GM12878 (cell line): Measurements from ENCODE around the gene WTAP. TPM values are rescaled to one million over a fixed set of nuclear protein-coding genes. Genes with fewer than 3 reads are reported as not detected.

Source experiments
- ATAC-seq: fragments of 200-7000 bp; cut with Tn5 transposase; 3 replicates; pipeline ENCODE4 v1.9.1; 2020; ENCODE audit warnings: mild to moderate bottlenecking, moderate library complexity
- BruUV-seq: library from RNA; stranded (reverse); fragments of 400-500 nt; replicated peaks from 2 replicates; lab custom pipeline; 2021; lab: Mats Ljungman, UMichigan
- CTCF ChIA-PET: fragments of 300-600 bp; sonication (Branson Sonifier 250); formaldehyde crosslinking; extraction: SDS; loops from one replicate; lab custom pipeline; 2021; ENCODE audit warnings: inconsistent platforms; lab: Yijun Ruan, JAX
- POLR2A ChIA-PET: fragments of 350-600 bp; formaldehyde crosslinking; extraction: SDS; loops from one replicate; lab custom pipeline; 2021; ENCODE audit warnings: inconsistent platforms; lab: Charles Lee
- RAD21 ChIA-PET: fragments of 300-600 bp; sonication (Branson Sonifier 250); formaldehyde crosslinking; loops from one replicate; lab custom pipeline; 2023; ENCODE audit warnings: antibody characterized with exemption; ENCODE audit not compliant: unreplicated experiment; lab: Charles Lee
- SMC1A ChIA-PET: fragments of 300-600 bp; sonication (Branson Sonifier 250); formaldehyde crosslinking; loops from one replicate; lab custom pipeline; 2023; ENCODE audit not compliant: unreplicated experiment, uncharacterized antibody; lab: Charles Lee
- DNase-seq: peaks from one replicate; pipeline ENCODE4 v3.0.0-alpha.2; 2011; ENCODE audit warnings: low read depth, low spot score
- FAIRE-seq: peaks from 3 replicates; lab custom pipeline; 2011; peaks lifted over from hg19 to GRCh38; lab: Jason Lieb, UNC
- H2AFZ ChIP-seq: 2 replicates; pipeline ENCODE4 v1.6.0; 2011; ENCODE audit warnings: low read depth, low read length, control low read depth; ENCODE audit not compliant: control insufficient read depth
- H3K27ac ChIP-seq: 2 replicates; pipeline ENCODE4 v1.5.1; 2011; ENCODE audit warnings: control low read depth; ENCODE audit not compliant: control insufficient read depth, insufficient read depth
- H3K27me3 ChIP-seq, 2 experiments: replicated peaks in 1 of 2; 2 replicates each; pipeline versions ENCODE4 v1.6.0 to v1.6.1; 2011; ENCODE audit warnings: low read length in 1 of 2; ENCODE audit not compliant: control insufficient read depth in 2 of 2, insufficient read depth in 2 of 2
- H3K36me3 ChIP-seq, 2 experiments: 2 replicates each; pipeline ENCODE4 v1.5.1; 2011; ENCODE audit warnings: low read length in 1 of 2; ENCODE audit not compliant: control insufficient read depth in 2 of 2, insufficient read depth in 2 of 2
- H3K4me1 ChIP-seq: 2 replicates; pipeline ENCODE4 v1.6.1; 2011; ENCODE audit warnings: mild to moderate bottlenecking, low read length, moderate library complexity, mixed read lengths; ENCODE audit not compliant: control insufficient read depth, insufficient read depth
- H3K4me2 ChIP-seq: 2 replicates; pipeline ENCODE4 v1.6.0; 2011; ENCODE audit warnings: control low read depth; ENCODE audit not compliant: control insufficient read depth, insufficient read depth
- H3K4me3 ChIP-seq: fragments of 200-600 bp; sonication (generic); 2 replicates; pipeline ENCODE4 v1.5.1; 2016
- H3K79me2 ChIP-seq: 2 replicates; pipeline ENCODE4 v1.6.0; 2011; ENCODE audit warnings: low read length; ENCODE audit not compliant: control insufficient read depth, insufficient read depth
- H3K9ac ChIP-seq: 2 replicates; pipeline ENCODE4 v1.8.0; 2011; ENCODE audit warnings: low read length, control low read depth, mixed read lengths; ENCODE audit not compliant: control insufficient read depth, insufficient read depth
- H3K9me3 ChIP-seq: replicated peaks from 3 replicates; pipeline ENCODE4 v1.5.1; 2011; ENCODE audit warnings: mild to moderate bottlenecking, low read length; ENCODE audit not compliant: control insufficient read depth, insufficient read depth
- H4K20me1 ChIP-seq: 2 replicates; pipeline ENCODE4 v1.6.0; 2011; ENCODE audit not compliant: control insufficient read depth, insufficient read depth
- BHLHE40 ChIP-seq, 2 experiments: fragments of 450-650 bp in 1 of 2; IDR thresholded peaks; 2 replicates each; pipeline ENCODE4 v1.6.1; 2011 to 2017; ENCODE audit warnings: low read depth in 2 of 2, borderline replicate concordance in 1 of 2, improper control_type of control experiment in 1 of 2, low read length in 1 of 2, mild to moderate bottlenecking in 1 of 2
- EED ChIP-seq: sonication (generic); IDR thresholded peaks from 2 replicates; pipeline ENCODE4 v1.6.1; 2016; ENCODE audit warnings: antibody characterized with exemption, low read depth
- EZH2 ChIP-seq: IDR thresholded peaks from 2 replicates; pipeline ENCODE4 v1.6.1; 2012; ENCODE audit warnings: low read depth, mild to moderate bottlenecking, control low read depth, inconsistent platforms, low read length, borderline replicate concordance; ENCODE audit not compliant: control insufficient read depth
- RBBP5 ChIP-seq: fragments of 200-600 bp; sonication (generic); conservative IDR thresholded peaks from 2 replicates; pipeline ENCODE4 v1.6.1; 2016
- SMARCA5 ChIP-seq: fragments of 450-650 bp; IDR thresholded peaks from 2 replicates; pipeline ENCODE4 v1.6.1; 2017; ENCODE audit warnings: mild to moderate bottlenecking
- STAT1 ChIP-seq: fragments of 450-650 bp; conservative IDR thresholded peaks from 2 replicates; pipeline ENCODE4 v1.6.1; 2014; ENCODE audit warnings: antibody characterized with exemption, mild to moderate bottlenecking
- YBX1 ChIP-seq: fragments of 450-650 bp; IDR thresholded peaks from 2 replicates; pipeline ENCODE4 v1.6.1; 2016; ENCODE audit warnings: antibody characterized with exemption
- YY1 ChIP-seq: IDR thresholded peaks from 2 replicates; pipeline ENCODE4 v1.6.1; 2011; ENCODE audit warnings: low read depth, mild to moderate bottlenecking, low read length
- ZNF274 ChIP-seq: IDR thresholded peaks from one replicate; pipeline ENCODE4 v1.8.0; 2011; ENCODE audit not compliant: insufficient read length, insufficient read depth
- WGBS: methylation state at CpG from one replicate; pipeline ENCODE4 v1.1.6; 2016; ENCODE audit warnings: low lambda C conversion rate; ENCODE audit not compliant: insufficient replicate concordance, insufficient coverage; ENCODE audit errors: missing lambda C conversion rate; 5-methylcytosine and 5-hydroxymethylcytosine counted together
- in situ Hi-C: fragments of 300-500 bp; cut with MboI; formaldehyde crosslinking; loops from 9 replicates; pipeline ENCODE4 v1.14.3; 2018; ENCODE audit warnings: mixed read lengths
- intact Hi-C: fragments of 100-400 bp; cut with micrococcal nuclease; formaldehyde crosslinking; loops from one replicate; pipeline ENCODE4 v1.14.2; 2022; ENCODE audit not compliant: unreplicated experiment
- polyA plus RNA-seq, 11 experiments: library from polyadenylated mRNA; depleted of rRNA in 4 of 11; unstranded in 6 of 11; stranded (reverse) in 5 of 11; fragments of >200 nt; fragmentation: Nextera tagmentation in 4 of 11; fragmentation: Illumina TruSeq in 1 of 11; extraction: Ambion mirVana in 4 of 11; extraction: Trizol in 1 of 11; gene quantifications; 1 replicate in 1 of 11; 2 replicates in 10 of 11; pipeline versions ENCODE4 v1.2.1 to v1.2.3, GENCODE V29; 2011 to 2016; ENCODE audit warnings: inconsistent platforms in 2 of 11, missing spikeins in 2 of 11, low read depth in 1 of 11
- total RNA-seq, 4 experiments: library from RNA; depleted of rRNA in 3 of 4; stranded (reverse); fragments of >200 nt in 3 of 4; fragmentation: Illumina TruSeq in 1 of 4; extraction: Trizol in 1 of 4; gene quantifications; 2 replicates each; pipeline versions ENCODE4 v1.2.1 to v1.2.3, GENCODE V29; 2013 to 2021
- TF ChIP-seq, protein P1 (sequence below): fragments of 450-650 bp; formaldehyde crosslinking; IDR thresholded peaks from 2 replicates; pipeline ENCODE4 v1.4.0; 2022; ENCODE audit warnings: mild to moderate bottlenecking, moderate library complexity
- TF ChIP-seq, protein P2 (sequence below): fragments of 150-350 bp; IDR thresholded peaks from 2 replicates; pipeline ENCODE4 v1.6.1; 2014; ENCODE audit warnings: mild to moderate bottlenecking, low read depth, low read length
- TF ChIP-seq, protein P3 (sequence below): IDR thresholded peaks from 2 replicates; pipeline ENCODE4 v1.6.1; 2012; ENCODE audit warnings: improper control_type of control experiment, low read depth, low read length; ENCODE audit not compliant: insufficient replicate concordance
- TF ChIP-seq, protein P4 (sequence below): fragments of 450-650 bp; IDR thresholded peaks from 2 replicates; pipeline ENCODE4 v1.6.1; 2014; ENCODE audit warnings: mild to moderate bottlenecking

The WTAP gene
- total and polyA plus RNA-seq, 10 of the 15 experiments (the other 5 are each of a cell fraction or from before 2014, with no cell fraction given): 38.7 to 132 (median 83.1) TPM

DNA sequence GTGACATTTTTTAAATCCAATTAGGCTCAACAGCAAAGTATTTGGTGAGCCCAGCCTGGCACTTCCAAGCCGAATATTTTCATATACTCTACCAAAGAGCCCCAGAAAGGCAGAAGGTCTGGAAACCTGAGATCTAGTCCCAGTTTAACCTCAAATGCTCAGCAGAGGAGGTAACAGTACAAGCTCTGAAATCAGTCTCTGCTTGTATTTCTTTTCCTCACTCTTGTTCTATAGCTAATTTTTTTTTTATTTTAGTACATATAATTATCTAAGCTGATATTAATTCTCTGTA lies 43.3 kb upstream of the WTAP start:
- H4K20me1 ChIP-seq: no peaks in the 10 kb centered on the region
- 93% methylated on average over 1 of the region's 1 CpG for WGBS
- FAIRE-seq: no peak

More for the DNA sequence above, 43.3 kb upstream of the WTAP start:
- ChIA-PET SMC1A (no interaction called here), POLR2A (no interaction called here), CTCF (interaction anchor here (1.2 to 1.4 kb wide), 2 partner anchors 28 to 36 kb away, joined by 3 to 4 read pairs; no protein-coding TSS in a partner anchor), RAD21 (no interaction called here)
- intact Hi-C loops: no loop called here
- H3K4me3 ChIP-seq: no peak overlapping the region
- no peaks in the 10 kb centered on the region for H3K79me2 ChIP-seq
- no peak for ATAC-seq
- no peak overlapping the region for H3K9ac ChIP-seq
- DNase-seq: no peak
- H2AFZ ChIP-seq: no peak overlapping the region
- no TSS peak for BruUV-seq
- H3K27ac ChIP-seq: no peak overlapping the region
- TF ChIP-seq EED (no peak), SMARCA5 (no peak), EZH2 (no peak), YBX1 (no peak), STAT1 (no peak), RBBP5 (no peak), YY1 (no peak), BHLHE40 (IDR thresholded peaks at IDR 0.05; ENCODE audit: borderline replicate concordance in 1 of 2, low read depth in 2 of 2, low read length in 1 of 2) (no peak), ZNF274 (no peak)
- TF ChIP-seq, protein P1, sequence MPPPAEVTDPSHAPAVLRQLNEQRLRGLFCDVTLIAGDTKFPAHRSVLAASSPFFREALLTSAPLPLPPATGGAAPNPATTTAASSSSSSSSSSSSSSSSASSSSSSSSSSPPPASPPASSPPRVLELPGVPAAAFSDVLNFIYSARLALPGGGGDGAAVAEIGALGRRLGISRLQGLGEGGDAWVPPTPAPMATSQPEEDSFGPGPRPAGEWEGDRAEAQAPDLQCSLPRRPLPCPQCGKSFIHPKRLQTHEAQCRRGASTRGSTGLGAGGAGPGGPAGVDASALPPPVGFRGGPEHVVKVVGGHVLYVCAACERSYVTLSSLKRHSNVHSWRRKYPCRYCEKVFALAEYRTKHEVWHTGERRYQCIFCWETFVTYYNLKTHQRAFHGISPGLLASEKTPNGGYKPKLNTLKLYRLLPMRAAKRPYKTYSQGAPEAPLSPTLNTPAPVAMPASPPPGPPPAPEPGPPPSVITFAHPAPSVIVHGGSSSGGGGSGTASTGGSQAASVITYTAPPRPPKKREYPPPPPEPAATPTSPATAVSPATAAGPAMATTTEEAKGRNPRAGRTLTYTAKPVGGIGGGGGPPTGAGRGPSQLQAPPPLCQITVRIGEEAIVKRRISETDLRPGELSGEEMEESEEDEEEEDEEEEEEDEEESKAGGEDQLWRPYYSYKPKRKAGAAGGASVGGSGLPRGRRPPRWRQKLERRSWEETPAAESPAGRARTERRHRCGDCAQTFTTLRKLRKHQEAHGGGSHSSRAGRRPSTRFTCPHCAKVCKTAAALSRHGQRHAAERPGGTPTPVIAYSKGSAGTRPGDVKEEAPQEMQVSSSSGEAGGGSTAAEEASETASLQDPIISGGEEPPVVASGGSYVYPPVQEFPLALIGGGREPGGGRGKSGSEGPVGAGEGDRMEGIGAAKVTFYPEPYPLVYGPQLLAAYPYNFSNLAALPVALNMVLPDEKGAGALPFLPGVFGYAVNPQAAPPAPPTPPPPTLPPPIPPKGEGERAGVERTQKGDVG (CRISPR knock-in tag): no peak
- TF ChIP-seq, protein P2, sequence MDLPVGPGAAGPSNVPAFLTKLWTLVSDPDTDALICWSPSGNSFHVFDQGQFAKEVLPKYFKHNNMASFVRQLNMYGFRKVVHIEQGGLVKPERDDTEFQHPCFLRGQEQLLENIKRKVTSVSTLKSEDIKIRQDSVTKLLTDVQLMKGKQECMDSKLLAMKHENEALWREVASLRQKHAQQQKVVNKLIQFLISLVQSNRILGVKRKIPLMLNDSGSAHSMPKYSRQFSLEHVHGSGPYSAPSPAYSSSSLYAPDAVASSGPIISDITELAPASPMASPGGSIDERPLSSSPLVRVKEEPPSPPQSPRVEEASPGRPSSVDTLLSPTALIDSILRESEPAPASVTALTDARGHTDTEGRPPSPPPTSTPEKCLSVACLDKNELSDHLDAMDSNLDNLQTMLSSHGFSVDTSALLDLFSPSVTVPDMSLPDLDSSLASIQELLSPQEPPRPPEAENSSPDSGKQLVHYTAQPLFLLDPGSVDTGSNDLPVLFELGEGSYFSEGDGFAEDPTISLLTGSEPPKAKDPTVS: no peak
- TF ChIP-seq, protein P3, sequence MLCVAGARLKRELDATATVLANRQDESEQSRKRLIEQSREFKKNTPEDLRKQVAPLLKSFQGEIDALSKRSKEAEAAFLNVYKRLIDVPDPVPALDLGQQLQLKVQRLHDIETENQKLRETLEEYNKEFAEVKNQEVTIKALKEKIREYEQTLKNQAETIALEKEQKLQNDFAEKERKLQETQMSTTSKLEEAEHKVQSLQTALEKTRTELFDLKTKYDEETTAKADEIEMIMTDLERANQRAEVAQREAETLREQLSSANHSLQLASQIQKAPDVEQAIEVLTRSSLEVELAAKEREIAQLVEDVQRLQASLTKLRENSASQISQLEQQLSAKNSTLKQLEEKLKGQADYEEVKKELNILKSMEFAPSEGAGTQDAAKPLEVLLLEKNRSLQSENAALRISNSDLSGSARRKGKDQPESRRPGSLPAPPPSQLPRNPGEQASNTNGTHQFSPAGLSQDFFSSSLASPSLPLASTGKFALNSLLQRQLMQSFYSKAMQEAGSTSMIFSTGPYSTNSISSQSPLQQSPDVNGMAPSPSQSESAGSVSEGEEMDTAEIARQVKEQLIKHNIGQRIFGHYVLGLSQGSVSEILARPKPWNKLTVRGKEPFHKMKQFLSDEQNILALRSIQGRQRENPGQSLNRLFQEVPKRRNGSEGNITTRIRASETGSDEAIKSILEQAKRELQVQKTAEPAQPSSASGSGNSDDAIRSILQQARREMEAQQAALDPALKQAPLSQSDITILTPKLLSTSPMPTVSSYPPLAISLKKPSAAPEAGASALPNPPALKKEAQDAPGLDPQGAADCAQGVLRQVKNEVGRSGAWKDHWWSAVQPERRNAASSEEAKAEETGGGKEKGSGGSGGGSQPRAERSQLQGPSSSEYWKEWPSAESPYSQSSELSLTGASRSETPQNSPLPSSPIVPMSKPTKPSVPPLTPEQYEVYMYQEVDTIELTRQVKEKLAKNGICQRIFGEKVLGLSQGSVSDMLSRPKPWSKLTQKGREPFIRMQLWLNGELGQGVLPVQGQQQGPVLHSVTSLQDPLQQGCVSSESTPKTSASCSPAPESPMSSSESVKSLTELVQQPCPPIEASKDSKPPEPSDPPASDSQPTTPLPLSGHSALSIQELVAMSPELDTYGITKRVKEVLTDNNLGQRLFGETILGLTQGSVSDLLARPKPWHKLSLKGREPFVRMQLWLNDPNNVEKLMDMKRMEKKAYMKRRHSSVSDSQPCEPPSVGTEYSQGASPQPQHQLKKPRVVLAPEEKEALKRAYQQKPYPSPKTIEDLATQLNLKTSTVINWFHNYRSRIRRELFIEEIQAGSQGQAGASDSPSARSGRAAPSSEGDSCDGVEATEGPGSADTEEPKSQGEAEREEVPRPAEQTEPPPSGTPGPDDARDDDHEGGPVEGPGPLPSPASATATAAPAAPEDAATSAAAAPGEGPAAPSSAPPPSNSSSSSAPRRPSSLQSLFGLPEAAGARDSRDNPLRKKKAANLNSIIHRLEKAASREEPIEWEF: no peak
- TF ChIP-seq, protein P4, sequence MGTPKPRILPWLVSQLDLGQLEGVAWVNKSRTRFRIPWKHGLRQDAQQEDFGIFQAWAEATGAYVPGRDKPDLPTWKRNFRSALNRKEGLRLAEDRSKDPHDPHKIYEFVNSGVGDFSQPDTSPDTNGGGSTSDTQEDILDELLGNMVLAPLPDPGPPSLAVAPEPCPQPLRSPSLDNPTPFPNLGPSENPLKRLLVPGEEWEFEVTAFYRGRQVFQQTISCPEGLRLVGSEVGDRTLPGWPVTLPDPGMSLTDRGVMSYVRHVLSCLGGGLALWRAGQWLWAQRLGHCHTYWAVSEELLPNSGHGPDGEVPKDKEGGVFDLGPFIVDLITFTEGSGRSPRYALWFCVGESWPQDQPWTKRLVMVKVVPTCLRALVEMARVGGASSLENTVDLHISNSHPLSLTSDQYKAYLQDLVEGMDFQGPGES: no peak
- no peak overlapping the region for H3K4me2 ChIP-seq
- H3K36me3 ChIP-seq: peaks cover 0 to 24% of the 10 kb centered on the region in 2 experiments; a peak in 2 of 4 replicates
- no peaks in the 10 kb centered on the region for H3K4me1 ChIP-seq
- no peaks in the 10 kb centered on the region for H3K27me3 ChIP-seq
- H3K9me3 ChIP-seq: no peaks in the 10 kb centered on the region
- in situ Hi-C loops: no loop called here
